AG04449 (cell line): ENCODE results near the gene PDCD2.

ENCODE experiments used
- CTCF ChIA-PET: fragments of 350-600 bp; formaldehyde crosslinking; extraction: SDS; loops from one replicate; lab custom pipeline; 2021; ENCODE audit warnings: antibody characterized with exemption; lab: Yijun Ruan, JAX
- POLR2A ChIA-PET: fragments of 400-600, 350-600 bp; formaldehyde crosslinking; extraction: SDS; loops from one replicate; lab custom pipeline; 2020; ENCODE audit warnings: antibody characterized with exemption, inconsistent platforms; lab: Yijun Ruan, JAX
- DNase-seq: peaks from one replicate; pipeline ENCODE4 v3.0.0-alpha.2; 2010; ENCODE audit warnings: low read depth, low spot score
- H3K4me3 ChIP-seq: 2 replicates; pipeline ENCODE4 v1.5.1; 2011; ENCODE audit warnings: low read depth, mild to moderate bottlenecking, control low read depth, low read length
- TF ChIP-seq, protein P1 (sequence below): IDR thresholded peaks from one replicate; pipeline ENCODE4 v1.5.1; 2011; ENCODE audit warnings: mild to moderate bottlenecking, moderate library complexity, low read length, control low read depth, inconsistent platforms; ENCODE audit not compliant: insufficient read depth; ENCODE audit errors: missing control alignments

PDCD2 gene

DNA sequence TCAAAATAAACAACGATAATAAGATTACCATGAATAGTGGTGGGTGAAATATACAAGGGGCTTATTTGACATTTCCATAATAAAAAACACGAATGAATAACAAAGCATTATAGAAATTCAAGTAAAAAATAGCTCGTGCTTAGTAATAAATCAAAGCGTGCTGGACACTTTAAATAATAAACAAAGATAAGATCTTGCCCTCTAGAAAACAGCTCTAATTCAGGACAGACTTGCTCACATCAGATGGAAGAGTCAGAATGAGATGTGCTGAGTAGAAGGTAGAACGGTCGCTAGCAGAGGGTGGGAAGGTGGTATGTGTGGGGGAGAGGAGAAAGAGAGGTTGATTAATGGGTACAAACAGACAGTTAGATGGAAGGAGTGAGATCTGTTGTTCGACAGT, 58.6 kb downstream of the PDCD2 start:
- H3K4me3 ChIP-seq: no peak overlapping the region
- TF ChIP-seq, protein P1, sequence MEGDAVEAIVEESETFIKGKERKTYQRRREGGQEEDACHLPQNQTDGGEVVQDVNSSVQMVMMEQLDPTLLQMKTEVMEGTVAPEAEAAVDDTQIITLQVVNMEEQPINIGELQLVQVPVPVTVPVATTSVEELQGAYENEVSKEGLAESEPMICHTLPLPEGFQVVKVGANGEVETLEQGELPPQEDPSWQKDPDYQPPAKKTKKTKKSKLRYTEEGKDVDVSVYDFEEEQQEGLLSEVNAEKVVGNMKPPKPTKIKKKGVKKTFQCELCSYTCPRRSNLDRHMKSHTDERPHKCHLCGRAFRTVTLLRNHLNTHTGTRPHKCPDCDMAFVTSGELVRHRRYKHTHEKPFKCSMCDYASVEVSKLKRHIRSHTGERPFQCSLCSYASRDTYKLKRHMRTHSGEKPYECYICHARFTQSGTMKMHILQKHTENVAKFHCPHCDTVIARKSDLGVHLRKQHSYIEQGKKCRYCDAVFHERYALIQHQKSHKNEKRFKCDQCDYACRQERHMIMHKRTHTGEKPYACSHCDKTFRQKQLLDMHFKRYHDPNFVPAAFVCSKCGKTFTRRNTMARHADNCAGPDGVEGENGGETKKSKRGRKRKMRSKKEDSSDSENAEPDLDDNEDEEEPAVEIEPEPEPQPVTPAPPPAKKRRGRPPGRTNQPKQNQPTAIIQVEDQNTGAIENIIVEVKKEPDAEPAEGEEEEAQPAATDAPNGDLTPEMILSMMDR: no peak
- DNase-seq: no peak
- CTCF ChIA-PET: interaction anchor here (0.9 to 6.9 kb wide), 4 partner anchors 9 to 737 kb away, joined by 3 to 156 read pairs (median 31); no protein-coding TSS in a partner anchor
- POLR2A ChIA-PET: interaction anchor here (0.7 kb wide), 1 partner anchor 687 kb away, joined by 3 read pairs; no protein-coding TSS in a partner anchor
